ENCODE measurements around the gene RBP3.

DNA sequence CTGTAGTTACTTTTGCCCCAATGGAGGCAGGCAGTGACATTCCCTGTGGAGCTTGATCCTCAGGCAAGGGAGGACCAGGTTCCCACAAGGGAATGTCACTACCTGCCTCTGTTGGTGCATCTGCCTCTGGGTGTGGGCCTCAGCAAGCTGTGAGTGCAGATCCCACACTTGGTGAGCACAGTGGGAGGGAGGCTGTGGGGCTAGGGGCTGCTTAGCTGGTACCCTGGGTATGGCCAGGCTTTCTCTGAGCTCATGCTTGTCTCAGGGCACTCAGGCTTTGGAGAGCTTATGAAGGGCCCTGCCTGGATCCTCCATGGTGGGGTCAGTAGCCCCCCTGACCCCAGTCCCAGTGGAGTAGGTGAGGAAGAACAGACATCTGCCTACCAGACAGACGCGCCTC lies 52.1 kb downstream of the RBP3 start:
- no peak for TF ChIP-seq RAD21 (IDR thresholded peaks at IDR 0.05)
- no peak for TF ChIP-seq CTCF (IDR thresholded peaks at IDR 0.05; ENCODE audit: low read depth, low read length, missing input control)
- TF ChIP-seq, protein P1, sequence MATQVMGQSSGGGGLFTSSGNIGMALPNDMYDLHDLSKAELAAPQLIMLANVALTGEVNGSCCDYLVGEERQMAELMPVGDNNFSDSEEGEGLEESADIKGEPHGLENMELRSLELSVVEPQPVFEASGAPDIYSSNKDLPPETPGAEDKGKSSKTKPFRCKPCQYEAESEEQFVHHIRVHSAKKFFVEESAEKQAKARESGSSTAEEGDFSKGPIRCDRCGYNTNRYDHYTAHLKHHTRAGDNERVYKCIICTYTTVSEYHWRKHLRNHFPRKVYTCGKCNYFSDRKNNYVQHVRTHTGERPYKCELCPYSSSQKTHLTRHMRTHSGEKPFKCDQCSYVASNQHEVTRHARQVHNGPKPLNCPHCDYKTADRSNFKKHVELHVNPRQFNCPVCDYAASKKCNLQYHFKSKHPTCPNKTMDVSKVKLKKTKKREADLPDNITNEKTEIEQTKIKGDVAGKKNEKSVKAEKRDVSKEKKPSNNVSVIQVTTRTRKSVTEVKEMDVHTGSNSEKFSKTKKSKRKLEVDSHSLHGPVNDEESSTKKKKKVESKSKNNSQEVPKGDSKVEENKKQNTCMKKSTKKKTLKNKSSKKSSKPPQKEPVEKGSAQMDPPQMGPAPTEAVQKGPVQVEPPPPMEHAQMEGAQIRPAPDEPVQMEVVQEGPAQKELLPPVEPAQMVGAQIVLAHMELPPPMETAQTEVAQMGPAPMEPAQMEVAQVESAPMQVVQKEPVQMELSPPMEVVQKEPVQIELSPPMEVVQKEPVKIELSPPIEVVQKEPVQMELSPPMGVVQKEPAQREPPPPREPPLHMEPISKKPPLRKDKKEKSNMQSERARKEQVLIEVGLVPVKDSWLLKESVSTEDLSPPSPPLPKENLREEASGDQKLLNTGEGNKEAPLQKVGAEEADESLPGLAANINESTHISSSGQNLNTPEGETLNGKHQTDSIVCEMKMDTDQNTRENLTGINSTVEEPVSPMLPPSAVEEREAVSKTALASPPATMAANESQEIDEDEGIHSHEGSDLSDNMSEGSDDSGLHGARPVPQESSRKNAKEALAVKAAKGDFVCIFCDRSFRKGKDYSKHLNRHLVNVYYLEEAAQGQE (IDR thresholded peaks at IDR 0.05) = no peak
- TF ChIP-seq TAF1 (conservative IDR thresholded peaks at IDR 0.05) = no peak
- TF ChIP-seq, protein P2, sequence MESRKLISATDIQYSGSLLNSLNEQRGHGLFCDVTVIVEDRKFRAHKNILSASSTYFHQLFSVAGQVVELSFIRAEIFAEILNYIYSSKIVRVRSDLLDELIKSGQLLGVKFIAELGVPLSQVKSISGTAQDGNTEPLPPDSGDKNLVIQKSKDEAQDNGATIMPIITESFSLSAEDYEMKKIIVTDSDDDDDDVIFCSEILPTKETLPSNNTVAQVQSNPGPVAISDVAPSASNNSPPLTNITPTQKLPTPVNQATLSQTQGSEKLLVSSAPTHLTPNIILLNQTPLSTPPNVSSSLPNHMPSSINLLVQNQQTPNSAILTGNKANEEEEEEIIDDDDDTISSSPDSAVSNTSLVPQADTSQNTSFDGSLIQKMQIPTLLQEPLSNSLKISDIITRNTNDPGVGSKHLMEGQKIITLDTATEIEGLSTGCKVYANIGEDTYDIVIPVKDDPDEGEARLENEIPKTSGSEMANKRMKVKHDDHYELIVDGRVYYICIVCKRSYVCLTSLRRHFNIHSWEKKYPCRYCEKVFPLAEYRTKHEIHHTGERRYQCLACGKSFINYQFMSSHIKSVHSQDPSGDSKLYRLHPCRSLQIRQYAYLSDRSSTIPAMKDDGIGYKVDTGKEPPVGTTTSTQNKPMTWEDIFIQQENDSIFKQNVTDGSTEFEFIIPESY (IDR thresholded peaks at IDR 0.05) = no peak
- no peak for TF ChIP-seq JUND (IDR thresholded peaks at IDR 0.05)
- TF ChIP-seq EGR1 (IDR thresholded peaks at IDR 0.05; ENCODE audit: low read depth in 2 of 2) = no peak
